ENCODE measurements around the gene CCNF.
"Not testable (repeated sequence)": the region's sequence is repeated elsewhere in the genome, so short reads cannot be mapped to it uniquely, and the experiment has no call there.

Gene CCNF

GRCh38 chr16:2429034-2429770 is at the start of gene CCNF:
TSS of gene CCNF (plus strand) at chr16:2429447. CDS start at chr16:2429482, 35 bp downstream.
- peak within 1 kb of the TSS; percentile 77 to 79 for H3K4me3 ChIP-seq (ENCODE audit: low read length in 2 of 2)
- peak within 1 kb of the TSS; percentile 43 to 67 for H3K27ac ChIP-seq (ENCODE audit: low read depth in 2 of 2, low read length in 2 of 2)
- H3K9ac ChIP-seq (ENCODE audit: low read depth in 1 of 2, low read length in 2 of 2) = peak within 1 kb of the TSS; percentile 68 to 78
- H3K4me1 ChIP-seq (ENCODE audit: control insufficient read depth in 2 of 2, insufficient read depth in 2 of 2, low read length in 2 of 2) = peaks cover 12 to 17% of the 10 kb centered on the region in 2 donors
- H3K36me3 ChIP-seq (ENCODE audit: control insufficient read depth in 2 of 2, insufficient read depth in 2 of 2, low read length in 2 of 2) = peaks cover 0 to 3% of the 10 kb centered on the region in 2 donors
- no peaks in the 10 kb centered on the region for H3K9me3 ChIP-seq (ENCODE audit: control insufficient read depth in 2 of 2, low read length in 2 of 2)
- no peaks in the 10 kb centered on the region for H3K27me3 ChIP-seq (ENCODE audit: control insufficient read depth in 2 of 2, insufficient read depth in 2 of 2, low read length in 2 of 2)

GRCh38 chr16:2383501-2383900 is 45.7 kb upstream of the CCNF start:
- Histone ChIP-seq H3K27me3 (ENCODE audit: control insufficient read depth in 2 of 2, insufficient read depth in 2 of 2, low read length in 2 of 2) (peaks cover 2 to 3% of the 10 kb centered on the region in 2 donors), H3K4me3 (ENCODE audit: low read length in 2 of 2) (no peak overlapping the region), H3K9me3 (ENCODE audit: control insufficient read depth in 2 of 2, low read length in 2 of 2) (peaks cover 0 to under 1% of the 10 kb centered on the region in 2 donors), H3K36me3 (ENCODE audit: control insufficient read depth in 2 of 2, insufficient read depth in 2 of 2, low read length in 2 of 2) (no peaks in the 10 kb centered on the region), H3K4me1 (ENCODE audit: control insufficient read depth in 2 of 2, insufficient read depth in 2 of 2, low read length in 2 of 2) (no peaks in the 10 kb centered on the region), H3K9ac (ENCODE audit: low read depth in 1 of 2, low read length in 2 of 2) (no peak overlapping the region), H3K27ac (ENCODE audit: low read depth in 2 of 2, low read length in 2 of 2) (no peak overlapping the region)

DNA sequence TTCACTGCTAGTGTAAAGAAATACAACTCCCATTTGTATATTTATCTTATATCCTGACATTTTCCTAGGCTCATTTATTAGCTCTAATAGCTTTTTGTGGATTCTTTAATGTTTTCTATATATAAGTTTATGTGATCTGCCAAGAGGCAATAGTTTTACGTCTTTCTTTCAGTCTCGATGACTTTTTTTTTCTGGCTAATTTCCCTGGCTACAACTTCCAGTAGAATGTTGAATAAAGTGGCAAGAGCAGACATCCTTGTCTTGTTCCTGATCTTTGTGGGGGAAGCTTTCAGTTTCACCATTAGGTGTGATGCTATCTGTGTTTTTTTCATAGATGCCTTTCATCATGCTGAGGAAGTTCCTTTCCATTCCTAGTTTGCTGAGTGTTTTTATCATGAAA is 44.8 kb upstream of the CCNF start:
- no peak overlapping the region for H3K4me3 ChIP-seq (ENCODE audit: low read length in 2 of 2)
- no peaks in the 10 kb centered on the region for H3K36me3 ChIP-seq (ENCODE audit: control insufficient read depth in 2 of 2, insufficient read depth in 2 of 2, low read length in 2 of 2)
- peaks cover 2 to 3% of the 10 kb centered on the region in 2 donors for H3K27me3 ChIP-seq (ENCODE audit: control insufficient read depth in 2 of 2, insufficient read depth in 2 of 2, low read length in 2 of 2)
- peaks cover 0 to 6% of the 10 kb centered on the region in 2 donors for H3K9me3 ChIP-seq (ENCODE audit: control insufficient read depth in 2 of 2, low read length in 2 of 2)
- no peaks in the 10 kb centered on the region for H3K4me1 ChIP-seq (ENCODE audit: control insufficient read depth in 2 of 2, insufficient read depth in 2 of 2, low read length in 2 of 2)
- H3K9ac ChIP-seq (ENCODE audit: low read depth in 1 of 2, low read length in 2 of 2) = no peak overlapping the region
- no peak overlapping the region for H3K27ac ChIP-seq (ENCODE audit: low read depth in 2 of 2, low read length in 2 of 2)

DNA sequence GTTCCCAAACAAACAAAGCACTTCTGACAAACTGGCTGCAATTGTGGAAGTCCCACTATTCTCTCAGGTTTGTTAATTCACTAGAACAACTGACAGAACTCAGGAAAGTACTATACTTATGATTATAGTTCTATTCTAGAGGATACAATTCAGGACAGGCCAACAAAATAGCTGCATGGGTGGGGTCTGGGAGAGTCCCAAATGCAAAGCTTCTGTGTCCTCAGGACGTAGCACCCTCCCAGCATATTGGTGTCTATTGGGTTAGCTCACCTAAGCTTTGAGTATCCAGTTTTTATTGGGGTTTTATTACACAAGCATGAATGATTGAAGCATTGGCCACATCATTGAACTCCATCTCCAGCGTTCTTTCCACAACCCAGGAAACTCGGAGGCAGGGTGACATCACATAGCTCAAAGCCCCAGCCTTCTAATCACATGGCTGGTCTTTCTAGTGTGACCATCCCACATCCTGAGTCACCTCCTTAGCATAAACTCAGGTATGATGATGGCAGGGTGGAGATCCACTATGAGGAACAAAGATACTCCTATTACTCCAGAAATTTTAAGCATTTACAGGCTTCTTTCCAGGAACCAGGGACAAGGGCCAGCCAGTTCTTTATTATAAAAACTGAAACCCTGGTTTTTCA is 43.9 kb upstream of the CCNF start:
- no peaks in the 10 kb centered on the region for H3K4me1 ChIP-seq (ENCODE audit: control insufficient read depth in 2 of 2, insufficient read depth in 2 of 2, low read length in 2 of 2)
- H3K9ac ChIP-seq (ENCODE audit: low read depth in 1 of 2, low read length in 2 of 2) = no peak overlapping the region
- H3K9me3 ChIP-seq (ENCODE audit: control insufficient read depth in 2 of 2, low read length in 2 of 2) = peaks cover 0 to 6% of the 10 kb centered on the region in 2 donors
- H3K27ac ChIP-seq (ENCODE audit: low read depth in 2 of 2, low read length in 2 of 2) = no peak overlapping the region
- no peaks in the 10 kb centered on the region for H3K27me3 ChIP-seq (ENCODE audit: control insufficient read depth in 2 of 2, insufficient read depth in 2 of 2, low read length in 2 of 2)
- no peak overlapping the region for H3K4me3 ChIP-seq (ENCODE audit: low read length in 2 of 2)
- H3K36me3 ChIP-seq (ENCODE audit: control insufficient read depth in 2 of 2, insufficient read depth in 2 of 2, low read length in 2 of 2) = no peaks in the 10 kb centered on the region

- not testable (repeated sequence) for H3K9me3 ChIP-seq (ENCODE audit: control insufficient read depth in 2 of 2, low read length in 2 of 2); H3K4me3 ChIP-seq (ENCODE audit: low read length in 2 of 2); H3K27me3 ChIP-seq (ENCODE audit: control insufficient read depth in 2 of 2, insufficient read depth in 2 of 2, low read length in 2 of 2); H3K9ac ChIP-seq (ENCODE audit: low read depth in 1 of 2, low read length in 2 of 2); H3K4me1 ChIP-seq (ENCODE audit: control insufficient read depth in 2 of 2, insufficient read depth in 2 of 2, low read length in 2 of 2); H3K36me3 ChIP-seq (ENCODE audit: control insufficient read depth in 2 of 2, insufficient read depth in 2 of 2, low read length in 2 of 2); H3K27ac ChIP-seq (ENCODE audit: low read depth in 2 of 2, low read length in 2 of 2)
Observed at GRCh38 chr16:2385982-2386381, 43.3 kb upstream of the CCNF start.

- H3K27me3 ChIP-seq (ENCODE audit: control insufficient read depth in 2 of 2, insufficient read depth in 2 of 2, low read length in 2 of 2) = no peaks in the 10 kb centered on the region
- H3K9ac ChIP-seq (ENCODE audit: low read depth in 1 of 2, low read length in 2 of 2) = no peak overlapping the region
- no peak overlapping the region for H3K4me3 ChIP-seq (ENCODE audit: low read length in 2 of 2)
- no peaks in the 10 kb centered on the region for H3K36me3 ChIP-seq (ENCODE audit: control insufficient read depth in 2 of 2, insufficient read depth in 2 of 2, low read length in 2 of 2)
- H3K27ac ChIP-seq (ENCODE audit: low read depth in 2 of 2, low read length in 2 of 2) = no peak overlapping the region
- peaks cover 0 to 6% of the 10 kb centered on the region in 2 donors for H3K9me3 ChIP-seq (ENCODE audit: control insufficient read depth in 2 of 2, low read length in 2 of 2)
- H3K4me1 ChIP-seq (ENCODE audit: control insufficient read depth in 2 of 2, insufficient read depth in 2 of 2, low read length in 2 of 2) = no peaks in the 10 kb centered on the region
Observed at GRCh38 chr16:2386990-2387389, 42.3 kb upstream of the CCNF start.

DNA sequence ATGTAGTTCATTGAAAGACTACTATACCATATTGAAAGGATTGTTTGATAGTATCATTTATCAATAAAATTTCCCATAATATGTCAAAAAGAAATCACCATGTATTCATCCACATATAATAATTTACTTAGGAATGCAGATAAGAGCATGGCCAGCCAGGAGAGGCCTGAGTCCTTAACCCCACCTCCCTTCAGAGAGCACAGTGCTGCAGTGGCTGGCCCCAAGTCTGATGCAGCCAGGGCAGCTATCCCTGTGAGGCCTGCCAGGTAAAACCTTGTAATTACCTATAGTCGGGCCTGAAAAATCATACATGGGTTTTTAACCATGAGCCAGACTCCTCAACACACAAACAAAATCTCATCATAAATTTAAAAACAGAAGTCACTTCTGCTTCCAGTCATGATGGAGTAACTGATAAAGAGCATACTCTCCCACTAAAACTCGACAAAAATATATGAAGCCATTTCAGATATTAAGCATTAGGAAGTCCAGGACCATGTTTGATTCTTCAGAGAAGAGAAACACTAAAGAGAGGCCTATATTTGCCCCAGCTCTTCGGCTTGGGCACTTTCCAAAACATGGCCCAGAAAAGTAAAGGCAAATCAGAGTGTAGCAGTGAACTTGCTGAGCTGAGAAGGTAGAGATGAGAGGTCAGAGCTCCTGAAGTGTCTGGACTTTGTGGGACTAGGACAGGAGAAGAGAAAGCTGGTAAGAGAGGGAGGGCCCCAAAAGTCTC is 40.9 kb upstream of the CCNF start:
- Histone ChIP-seq H3K4me1 (ENCODE audit: control insufficient read depth in 2 of 2, insufficient read depth in 2 of 2, low read length in 2 of 2) (no peaks in the 10 kb centered on the region), H3K9ac (ENCODE audit: low read depth in 1 of 2, low read length in 2 of 2) (no peak overlapping the region), H3K27ac (ENCODE audit: low read depth in 2 of 2, low read length in 2 of 2) (no peak overlapping the region), H3K27me3 (ENCODE audit: control insufficient read depth in 2 of 2, insufficient read depth in 2 of 2, low read length in 2 of 2) (no peaks in the 10 kb centered on the region), H3K36me3 (ENCODE audit: control insufficient read depth in 2 of 2, insufficient read depth in 2 of 2, low read length in 2 of 2) (no peaks in the 10 kb centered on the region), H3K9me3 (ENCODE audit: control insufficient read depth in 2 of 2, low read length in 2 of 2) (peaks cover 0 to 6% of the 10 kb centered on the region in 2 donors), H3K4me3 (ENCODE audit: low read length in 2 of 2) (no peak overlapping the region)

DNA sequence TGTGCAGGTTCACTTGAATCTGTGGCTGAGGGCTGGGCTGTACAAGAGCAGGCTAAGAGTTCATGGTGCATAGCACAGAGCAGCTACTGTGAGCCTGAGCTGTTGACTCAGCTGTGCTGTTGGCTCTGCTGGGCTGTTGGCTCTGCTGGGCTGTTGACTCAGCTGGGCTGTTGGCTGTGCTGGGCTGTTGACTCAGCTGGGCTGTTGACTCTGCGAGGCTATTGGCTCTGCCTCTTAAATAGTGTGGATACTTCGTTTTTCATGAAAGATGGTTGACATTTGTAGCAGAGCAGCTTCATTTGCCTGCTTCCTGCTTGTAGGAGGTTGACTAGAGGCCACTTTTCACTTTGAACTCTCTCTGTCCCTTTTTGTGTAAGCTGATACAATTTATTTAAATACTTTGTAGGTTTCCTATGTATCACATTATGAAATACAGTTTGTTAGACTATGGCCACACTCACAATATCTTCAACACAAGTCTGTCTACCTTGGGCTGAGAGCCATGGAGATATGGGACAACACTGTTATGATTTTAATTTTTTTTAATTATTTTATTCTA is 40.3 kb upstream of the CCNF start:
- Histone ChIP-seq H3K9me3 (ENCODE audit: control insufficient read depth in 2 of 2, low read length in 2 of 2) (peaks cover 0 to 6% of the 10 kb centered on the region in 2 donors), H3K27me3 (ENCODE audit: control insufficient read depth in 2 of 2, insufficient read depth in 2 of 2, low read length in 2 of 2) (no peaks in the 10 kb centered on the region), H3K36me3 (ENCODE audit: control insufficient read depth in 2 of 2, insufficient read depth in 2 of 2, low read length in 2 of 2) (no peaks in the 10 kb centered on the region), H3K9ac (ENCODE audit: low read depth in 1 of 2, low read length in 2 of 2) (no peak overlapping the region), H3K27ac (ENCODE audit: low read depth in 2 of 2, low read length in 2 of 2) (no peak overlapping the region), H3K4me3 (ENCODE audit: low read length in 2 of 2) (no peak overlapping the region), H3K4me1 (ENCODE audit: control insufficient read depth in 2 of 2, insufficient read depth in 2 of 2, low read length in 2 of 2) (no peaks in the 10 kb centered on the region)

DNA sequence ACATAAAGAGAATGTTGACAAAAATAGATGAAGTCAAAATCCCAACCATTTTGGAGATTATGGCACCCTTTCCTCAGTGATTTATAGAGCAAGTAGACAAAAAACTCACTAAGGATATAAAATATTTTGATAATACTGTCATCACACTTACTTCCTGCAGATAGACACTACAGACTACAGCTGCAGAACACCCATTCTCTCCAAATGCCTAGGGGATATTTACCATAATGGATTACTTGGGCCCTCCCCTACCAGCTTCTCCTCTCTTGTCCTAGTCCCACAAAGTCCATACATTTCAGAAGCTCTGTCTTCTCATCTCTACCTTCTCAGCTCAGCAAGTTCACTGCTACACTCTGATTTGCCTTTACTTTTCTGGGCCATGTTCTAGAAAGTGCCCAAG is 37.2 kb upstream of the CCNF start:
- Histone ChIP-seq H3K27me3 (ENCODE audit: control insufficient read depth in 2 of 2, insufficient read depth in 2 of 2, low read length in 2 of 2) (no peaks in the 10 kb centered on the region), H3K4me1 (ENCODE audit: control insufficient read depth in 2 of 2, insufficient read depth in 2 of 2, low read length in 2 of 2) (no peaks in the 10 kb centered on the region), H3K9ac (ENCODE audit: low read depth in 1 of 2, low read length in 2 of 2) (no peak overlapping the region), H3K27ac (ENCODE audit: low read depth in 2 of 2, low read length in 2 of 2) (no peak overlapping the region), H3K4me3 (ENCODE audit: low read length in 2 of 2) (no peak overlapping the region), H3K36me3 (ENCODE audit: control insufficient read depth in 2 of 2, insufficient read depth in 2 of 2, low read length in 2 of 2) (no peaks in the 10 kb centered on the region), H3K9me3 (ENCODE audit: control insufficient read depth in 2 of 2, low read length in 2 of 2) (peaks cover 0 to 6% of the 10 kb centered on the region in 2 donors)

- no peaks in the 10 kb centered on the region for H3K9me3 ChIP-seq (ENCODE audit: control insufficient read depth in 2 of 2, low read length in 2 of 2)
- no peaks in the 10 kb centered on the region for H3K36me3 ChIP-seq (ENCODE audit: control insufficient read depth in 2 of 2, insufficient read depth in 2 of 2, low read length in 2 of 2)
- no peaks in the 10 kb centered on the region for H3K4me1 ChIP-seq (ENCODE audit: control insufficient read depth in 2 of 2, insufficient read depth in 2 of 2, low read length in 2 of 2)
- no peak overlapping the region for H3K9ac ChIP-seq (ENCODE audit: low read depth in 1 of 2, low read length in 2 of 2)
- no peak overlapping the region for H3K27ac ChIP-seq (ENCODE audit: low read depth in 2 of 2, low read length in 2 of 2)
- no peak overlapping the region for H3K4me3 ChIP-seq (ENCODE audit: low read length in 2 of 2)
- no peaks in the 10 kb centered on the region for H3K27me3 ChIP-seq (ENCODE audit: control insufficient read depth in 2 of 2, insufficient read depth in 2 of 2, low read length in 2 of 2)
Observed at GRCh38 chr16:2398520-2398919, 30.7 kb upstream of the CCNF start.

Data from mucosa of rectum (tissue), 2 donors.